ENCODE data around the gene BNIP5. TPM values are rescaled to one million over a fixed set of nuclear protein-coding genes. Genes with fewer than 3 reads are reported as not detected.

The BNIP5 gene
- total RNA-seq, 1 experiment from 2014 or later = 0.94 TPM

- no peak overlapping the region for H3K27ac Mint-ChIP-seq (ENCODE audit: unreplicated experiment)
- TF ChIP-seq, protein P1, sequence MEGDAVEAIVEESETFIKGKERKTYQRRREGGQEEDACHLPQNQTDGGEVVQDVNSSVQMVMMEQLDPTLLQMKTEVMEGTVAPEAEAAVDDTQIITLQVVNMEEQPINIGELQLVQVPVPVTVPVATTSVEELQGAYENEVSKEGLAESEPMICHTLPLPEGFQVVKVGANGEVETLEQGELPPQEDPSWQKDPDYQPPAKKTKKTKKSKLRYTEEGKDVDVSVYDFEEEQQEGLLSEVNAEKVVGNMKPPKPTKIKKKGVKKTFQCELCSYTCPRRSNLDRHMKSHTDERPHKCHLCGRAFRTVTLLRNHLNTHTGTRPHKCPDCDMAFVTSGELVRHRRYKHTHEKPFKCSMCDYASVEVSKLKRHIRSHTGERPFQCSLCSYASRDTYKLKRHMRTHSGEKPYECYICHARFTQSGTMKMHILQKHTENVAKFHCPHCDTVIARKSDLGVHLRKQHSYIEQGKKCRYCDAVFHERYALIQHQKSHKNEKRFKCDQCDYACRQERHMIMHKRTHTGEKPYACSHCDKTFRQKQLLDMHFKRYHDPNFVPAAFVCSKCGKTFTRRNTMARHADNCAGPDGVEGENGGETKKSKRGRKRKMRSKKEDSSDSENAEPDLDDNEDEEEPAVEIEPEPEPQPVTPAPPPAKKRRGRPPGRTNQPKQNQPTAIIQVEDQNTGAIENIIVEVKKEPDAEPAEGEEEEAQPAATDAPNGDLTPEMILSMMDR (IDR thresholded peaks at IDR 0.05; ENCODE audit: unreplicated experiment) = no peak
- intact Hi-C loops (cut with micrococcal nuclease; ENCODE audit: unreplicated experiment) = no loop called here
- no TSS peak for BruUV-seq (replicated peaks)
- no peaks in the 10 kb centered on the region for H3K36me3 Mint-ChIP-seq (ENCODE audit: insufficient read depth, unreplicated experiment)
- DNase-seq = no peak
- H3K9me3 Mint-ChIP-seq (ENCODE audit: low read depth, unreplicated experiment) = no peaks in the 10 kb centered on the region
- peaks cover 49% of the 10 kb centered on the region for H3K4me1 Mint-ChIP-seq (ENCODE audit: low read depth, unreplicated experiment)
- H3K27me3 Mint-ChIP-seq (ENCODE audit: unreplicated experiment) = no peaks in the 10 kb centered on the region
- CTCF ChIA-PET = interaction anchor here (1.3 to 6.2 kb wide), 3 partner anchors 59 to 237 kb away, joined by 5 to 31 read pairs (median 5); no protein-coding TSS in a partner anchor
- no peak overlapping the region for H3K4me3 Mint-ChIP-seq (ENCODE audit: low read depth, unreplicated experiment)
These were observed 24.4 kb upstream of the BNIP5 start for GRCh38 chr6:36361071-36361470.

DNA sequence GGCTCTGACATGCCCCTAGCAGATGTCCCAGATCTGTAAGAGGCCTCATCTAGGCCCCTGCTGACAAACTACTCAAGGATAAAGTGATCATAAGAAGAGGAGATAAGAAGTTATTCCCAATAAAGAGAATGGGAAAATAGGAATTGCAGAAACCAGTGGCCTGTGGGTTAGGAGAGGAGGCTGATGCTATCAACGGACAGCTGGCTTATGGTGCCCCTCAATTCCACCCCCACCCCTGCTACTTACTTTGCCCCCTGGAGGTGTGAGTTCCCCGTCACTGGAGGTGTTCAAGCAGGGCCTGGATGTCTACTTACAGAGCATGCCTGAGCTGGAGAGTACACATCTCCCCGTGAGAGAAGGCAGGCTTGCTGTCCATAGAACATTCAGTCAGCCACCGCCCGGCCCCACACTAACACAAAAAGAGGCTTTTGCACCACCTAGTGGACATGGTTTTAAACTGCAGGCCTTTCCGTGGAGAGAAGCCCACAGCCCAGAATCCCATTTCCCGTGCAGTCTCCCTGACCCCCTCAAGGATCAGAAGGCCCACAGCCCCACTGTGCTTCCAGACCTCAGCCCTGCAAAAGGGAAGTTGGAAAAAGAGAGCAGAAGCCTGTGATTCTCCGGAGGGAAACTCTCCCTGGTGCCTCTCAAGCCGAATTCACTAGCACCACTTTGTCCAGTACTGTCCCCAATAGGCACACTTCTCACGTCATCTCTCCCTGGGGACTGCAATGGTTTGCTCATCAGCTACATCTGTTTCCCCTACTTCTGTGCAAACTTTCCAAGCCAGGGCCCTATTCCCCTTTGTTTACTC is 23.8 kb upstream of the BNIP5 start:
- DNase-seq = peak; percentile 85
- no peak overlapping the region for H3K27ac Mint-ChIP-seq (ENCODE audit: unreplicated experiment)
- BruUV-seq (replicated peaks) = no TSS peak
- intact Hi-C loops (cut with micrococcal nuclease; ENCODE audit: unreplicated experiment) = loop anchor here (1.0 kb wide), 2 partner anchors 58 to 237 kb away; no protein-coding TSS in a partner anchor
- H3K9me3 Mint-ChIP-seq (ENCODE audit: low read depth, unreplicated experiment) = no peaks in the 10 kb centered on the region
- no peaks in the 10 kb centered on the region for H3K27me3 Mint-ChIP-seq (ENCODE audit: unreplicated experiment)
- TF ChIP-seq, protein P1 (IDR thresholded peaks at IDR 0.05; ENCODE audit: unreplicated experiment) = peak; percentile 82
- peaks cover 47% of the 10 kb centered on the region for H3K4me1 Mint-ChIP-seq (ENCODE audit: low read depth, unreplicated experiment)
- no peak overlapping the region for H3K4me3 Mint-ChIP-seq (ENCODE audit: low read depth, unreplicated experiment)
- CTCF ChIA-PET = interaction anchor here (0.8 to 6.2 kb wide), 8 partner anchors 9 to 237 kb away, joined by 3 to 31 read pairs (median 5); no protein-coding TSS in a partner anchor
- no peaks in the 10 kb centered on the region for H3K36me3 Mint-ChIP-seq (ENCODE audit: insufficient read depth, unreplicated experiment)

DNA sequence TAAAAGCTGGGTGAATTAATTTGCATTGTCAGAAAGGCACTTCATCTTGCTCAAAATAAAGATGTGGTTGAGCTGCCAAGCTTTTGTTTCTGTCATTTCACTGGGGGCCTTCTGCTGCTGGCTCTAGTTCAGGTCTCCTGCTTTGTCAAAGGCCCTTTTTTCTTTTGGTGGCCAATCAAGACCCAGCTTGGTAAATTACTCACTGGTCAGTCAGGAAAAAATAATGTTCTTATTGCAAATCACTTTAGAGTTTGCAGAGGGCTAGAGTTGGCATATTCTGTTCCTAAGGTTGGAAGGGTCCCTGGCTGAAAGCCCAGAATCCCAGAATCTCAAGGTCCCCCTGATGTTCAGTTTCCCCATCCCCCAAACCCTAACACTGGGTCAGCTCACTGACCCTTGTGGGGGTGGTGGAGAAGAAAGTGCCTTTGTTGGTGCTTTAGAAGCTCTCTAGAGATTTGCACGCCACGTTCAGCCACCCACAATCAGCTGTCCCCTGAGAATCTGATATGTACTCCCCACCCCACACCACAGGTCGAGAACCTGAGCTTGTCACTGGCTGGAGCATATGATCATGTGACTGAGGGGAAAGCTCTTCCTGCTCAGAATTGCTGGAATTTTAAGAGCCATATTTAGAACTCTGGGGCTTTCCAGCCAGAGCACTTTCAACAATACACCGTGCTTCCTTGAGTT is 21.7 kb upstream of the BNIP5 start:
- H3K36me3 Mint-ChIP-seq (ENCODE audit: insufficient read depth, unreplicated experiment) = no peaks in the 10 kb centered on the region
- H3K27ac Mint-ChIP-seq (ENCODE audit: unreplicated experiment) = peak overlapping the region; percentile 30
- peak; percentile 28 for DNase-seq
- CTCF ChIA-PET = interaction anchor here (0.5 to 6.2 kb wide), 10 partner anchors 11 to 239 kb away, joined by 3 to 31 read pairs (median 4); partner anchors contain the start of gene BNIP5
- H3K9me3 Mint-ChIP-seq (ENCODE audit: low read depth, unreplicated experiment) = no peaks in the 10 kb centered on the region
- H3K4me3 Mint-ChIP-seq (ENCODE audit: low read depth, unreplicated experiment) = no peak overlapping the region
- intact Hi-C loops (cut with micrococcal nuclease; ENCODE audit: unreplicated experiment) = no loop called here
- no TSS peak for BruUV-seq (replicated peaks)
- peaks cover 35% of the 10 kb centered on the region for H3K4me1 Mint-ChIP-seq (ENCODE audit: low read depth, unreplicated experiment)
- TF ChIP-seq, protein P1 (IDR thresholded peaks at IDR 0.05; ENCODE audit: unreplicated experiment) = no peak
- no peaks in the 10 kb centered on the region for H3K27me3 Mint-ChIP-seq (ENCODE audit: unreplicated experiment)

GRCh38 chr6:36357872-36358225 is 21.2 kb upstream of the BNIP5 start:
- TF ChIP-seq, protein P1 (IDR thresholded peaks at IDR 0.05; ENCODE audit: unreplicated experiment) = no peak
- H3K4me3 Mint-ChIP-seq (ENCODE audit: low read depth, unreplicated experiment) = no peak overlapping the region
- CTCF ChIA-PET = interaction anchor here (0.6 to 6.2 kb wide), 7 partner anchors 11 to 240 kb away, joined by 3 to 31 read pairs (median 4); partner anchors contain the start of gene BNIP5

More at GRCh38 chr6:36357872-36358225, 21.2 kb upstream of the BNIP5 start:
- no TSS peak for BruUV-seq (replicated peaks)
- Mint-ChIP-seq H3K27me3 (ENCODE audit: unreplicated experiment) (no peaks in the 10 kb centered on the region), H3K36me3 (ENCODE audit: insufficient read depth, unreplicated experiment) (no peaks in the 10 kb centered on the region), H3K4me1 (ENCODE audit: low read depth, unreplicated experiment) (peaks cover 35% of the 10 kb centered on the region), H3K9me3 (ENCODE audit: low read depth, unreplicated experiment) (no peaks in the 10 kb centered on the region), H3K27ac (ENCODE audit: unreplicated experiment) (no peak overlapping the region)
- no peak for DNase-seq
- intact Hi-C loops (cut with micrococcal nuclease; ENCODE audit: unreplicated experiment) = no loop called here

Data from Calu3 (cell line).